Fibroblast of lung (primary cell): ENCODE data around the gene PNPLA3.

Experiments used
- EZH2 ChIP-seq: IDR thresholded peaks from 2 replicates; pipeline ENCODE4 v1.5.1; 2012; ENCODE audit warnings: low read length, control low read depth, mild to moderate bottlenecking; ENCODE audit errors: missing control alignments
- TF ChIP-seq, protein P1 (sequence below), 2 donors: IDR thresholded peaks in 1 of 2; conservative IDR thresholded peaks in 1 of 2; 1 replicate in 1 of 2; 2 replicates in 1 of 2; pipeline ENCODE4 v1.5.1; 2011 to 2012; ENCODE audit warnings: low read length in 2 of 2, control low read depth in 1 of 2, inconsistent platforms in 1 of 2, low read depth in 1 of 2, mild to moderate bottlenecking in 1 of 2

DNA sequence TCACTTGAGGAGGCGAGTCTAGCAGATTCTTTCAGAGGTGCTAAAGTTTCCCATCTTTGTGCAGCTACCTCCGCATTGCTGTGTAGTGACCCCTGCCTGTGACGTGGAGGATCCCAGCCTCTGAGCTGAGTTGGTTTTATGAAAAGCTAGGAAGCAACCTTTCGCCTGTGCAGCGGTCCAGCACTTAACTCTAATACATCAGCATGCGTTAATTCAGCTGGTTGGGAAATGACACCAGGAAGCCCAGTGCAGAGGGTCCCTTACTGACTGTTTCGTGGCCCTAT lies 22.7 kb downstream of the PNPLA3 start:
- TF ChIP-seq, protein P1, sequence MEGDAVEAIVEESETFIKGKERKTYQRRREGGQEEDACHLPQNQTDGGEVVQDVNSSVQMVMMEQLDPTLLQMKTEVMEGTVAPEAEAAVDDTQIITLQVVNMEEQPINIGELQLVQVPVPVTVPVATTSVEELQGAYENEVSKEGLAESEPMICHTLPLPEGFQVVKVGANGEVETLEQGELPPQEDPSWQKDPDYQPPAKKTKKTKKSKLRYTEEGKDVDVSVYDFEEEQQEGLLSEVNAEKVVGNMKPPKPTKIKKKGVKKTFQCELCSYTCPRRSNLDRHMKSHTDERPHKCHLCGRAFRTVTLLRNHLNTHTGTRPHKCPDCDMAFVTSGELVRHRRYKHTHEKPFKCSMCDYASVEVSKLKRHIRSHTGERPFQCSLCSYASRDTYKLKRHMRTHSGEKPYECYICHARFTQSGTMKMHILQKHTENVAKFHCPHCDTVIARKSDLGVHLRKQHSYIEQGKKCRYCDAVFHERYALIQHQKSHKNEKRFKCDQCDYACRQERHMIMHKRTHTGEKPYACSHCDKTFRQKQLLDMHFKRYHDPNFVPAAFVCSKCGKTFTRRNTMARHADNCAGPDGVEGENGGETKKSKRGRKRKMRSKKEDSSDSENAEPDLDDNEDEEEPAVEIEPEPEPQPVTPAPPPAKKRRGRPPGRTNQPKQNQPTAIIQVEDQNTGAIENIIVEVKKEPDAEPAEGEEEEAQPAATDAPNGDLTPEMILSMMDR (conservative IDR thresholded peaks at IDR 0.05 in 1 of 2, IDR thresholded peaks at IDR 0.05 in 1 of 2; ENCODE audit: low read depth in 1 of 2, low read length in 2 of 2), result no peak
- TF ChIP-seq EZH2, result no peak
